ENCODE results near the gene REEP6. TPM values are rescaled to one million over a fixed set of nuclear protein-coding genes. Genes with fewer than 3 reads are reported as not detected.

The REEP6 gene
- total and polyA plus RNA-seq, 10 donors, result 0.65 to 2.6 (median 1.6) TPM; not detected in 1

DNA sequence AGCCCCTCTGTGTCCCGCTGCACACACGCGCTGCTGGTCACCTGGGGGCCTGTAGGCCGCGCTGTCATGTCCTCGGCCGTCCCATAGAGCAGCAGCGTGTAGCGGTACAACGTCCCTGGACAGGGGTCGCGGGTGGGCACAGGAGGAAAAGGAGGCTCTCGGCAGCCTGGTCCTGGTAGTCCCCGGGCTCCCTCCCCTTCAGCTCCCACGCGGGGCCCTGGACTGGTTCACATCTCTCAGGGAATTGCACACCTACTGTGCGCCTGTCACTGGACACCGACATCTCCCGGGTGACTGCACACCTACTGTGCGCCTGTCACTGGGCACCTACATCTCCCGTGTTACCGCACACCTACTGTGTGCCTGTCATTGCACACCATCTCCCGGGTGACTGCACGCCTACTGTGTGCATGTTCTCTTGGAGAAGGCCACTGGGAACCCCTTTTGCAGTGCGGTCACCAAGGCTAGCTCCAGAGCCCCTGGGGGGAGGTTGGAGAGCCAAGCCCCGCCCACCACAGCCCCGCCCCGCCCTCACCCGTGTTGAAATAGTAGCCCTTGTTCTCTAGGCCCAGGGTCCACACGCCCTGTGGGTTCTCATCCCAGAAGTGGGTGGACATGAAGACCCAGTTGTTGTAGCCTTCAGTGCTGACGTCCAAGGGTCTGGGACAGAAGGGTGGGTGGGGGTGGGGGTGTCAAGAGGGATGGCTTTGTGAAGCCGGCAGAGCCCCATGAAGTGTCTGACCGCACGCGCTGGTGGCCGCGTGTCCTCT lies 8.4 kb upstream of the REEP6 start:
- Histone ChIP-seq H3K9me3 (no peaks in the 10 kb centered on the region), H3K4me1 (peaks cover 10 to 29% (median 19%) of the 10 kb centered on the region in 6 donors), H3K36me3 (peaks cover 0 to 3% (median 0%) of the 10 kb centered on the region in 6 donors), H3K27ac (no peak overlapping the region), H3K4me3 (no peak overlapping the region), H3K27me3 (replicated peaks in 1 of 7) (no peaks in the 10 kb centered on the region)
- intact Hi-C loops (cut with DNase I; ENCODE audit: low total_unique reads), result no loop called here
- no peak for DNase-seq
- TF ChIP-seq POLR2AphosphoS5 (IDR thresholded peaks at IDR 0.05) (no peak), POLR2A (IDR thresholded peaks at IDR 0.05) (no peak), CTCF (IDR thresholded peaks at IDR 0.05 in 8 of 11, conservative IDR thresholded peaks at IDR 0.05 in 3 of 11) (no peak)
- WGBS, 5 donors, result 88 to 91% (median 89%) methylated on average over 23 to 37 of the region's 37 CpGs

DNA sequence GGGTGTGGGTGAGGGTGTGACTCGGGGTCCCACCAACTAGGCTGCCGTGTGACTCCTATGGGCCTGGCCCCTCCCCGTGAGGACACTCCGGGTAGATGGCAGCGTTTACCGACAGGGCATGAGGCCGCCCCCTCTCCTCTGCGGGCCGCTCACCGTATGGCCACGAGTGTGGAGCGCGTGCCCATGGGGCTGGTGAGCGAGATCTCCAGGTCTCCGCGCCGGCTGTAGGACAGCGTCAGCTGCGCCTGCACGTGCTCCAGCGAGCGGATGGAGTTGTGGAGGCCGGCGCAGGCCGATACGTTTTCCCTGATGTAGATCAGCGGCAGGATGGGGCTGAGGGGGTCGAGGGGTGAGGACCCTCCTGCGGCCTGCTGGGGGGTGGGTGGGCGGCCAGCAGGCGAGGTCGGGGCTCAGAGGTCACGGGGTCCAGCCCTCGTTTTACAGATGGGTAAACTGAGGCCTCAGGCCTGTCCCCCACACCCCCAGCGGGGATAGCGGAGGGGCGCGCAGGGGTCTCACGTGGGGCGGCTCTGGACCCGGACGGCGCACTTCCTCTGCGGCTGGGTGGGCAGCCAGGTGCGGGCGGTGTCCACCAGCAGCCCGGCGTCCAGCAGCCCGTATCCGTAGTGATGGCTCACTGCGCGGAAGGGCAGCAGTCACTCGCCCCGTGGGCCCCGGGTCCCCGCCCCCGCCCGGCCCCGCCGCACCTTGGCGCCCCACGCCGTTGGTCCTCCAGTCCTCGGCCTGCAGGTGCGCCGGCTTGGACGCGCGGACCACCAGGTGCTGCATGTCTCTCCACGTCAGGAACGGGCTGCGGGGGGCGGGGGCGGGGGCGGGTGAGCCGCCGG lies 7.6 kb upstream of the REEP6 start:
- intact Hi-C loops (cut with DNase I; ENCODE audit: low total_unique reads), result no loop called here
- DNase-seq, result peak; percentile 70
- Histone ChIP-seq H3K36me3 (no peaks in the 10 kb centered on the region), H3K4me3 (no peak overlapping the region), H3K27me3 (replicated peaks in 1 of 7) (no peaks in the 10 kb centered on the region), H3K4me1 (peaks cover 2 to 21% (median 11%) of the 10 kb centered on the region in 6 donors), H3K9me3 (no peaks in the 10 kb centered on the region), H3K27ac (no peak overlapping the region)
- TF ChIP-seq POLR2AphosphoS5 (IDR thresholded peaks at IDR 0.05), result no peak
- no peak for TF ChIP-seq POLR2A (IDR thresholded peaks at IDR 0.05)
- no peak for TF ChIP-seq CTCF (IDR thresholded peaks at IDR 0.05 in 8 of 11, conservative IDR thresholded peaks at IDR 0.05 in 3 of 11)
- WGBS, 5 donors, result 91 to 97% (median 95%) methylated on average over 34 to 77 of the region's 77 CpGs

DNA sequence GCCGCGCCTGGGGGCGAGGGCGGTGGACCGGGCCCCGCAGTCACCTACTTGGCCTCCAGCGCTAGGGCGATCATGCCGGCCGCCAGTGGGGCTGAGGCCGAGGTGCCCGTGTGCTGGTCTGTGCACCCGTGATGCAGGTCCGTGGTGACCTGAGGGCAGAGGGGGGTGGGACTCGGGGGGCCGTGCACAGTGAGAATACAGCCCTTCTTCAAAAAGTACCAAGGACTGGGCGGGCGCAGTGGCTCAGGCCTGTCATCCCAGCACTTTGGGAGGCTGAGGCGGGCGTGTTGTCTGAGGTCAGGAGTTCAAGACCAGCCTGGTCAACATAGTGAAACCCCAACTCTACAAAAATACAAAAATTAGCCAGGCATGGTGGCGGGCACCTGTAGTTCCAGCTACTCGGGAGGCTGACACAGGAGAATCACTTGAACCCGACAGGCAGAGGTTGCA lies 7.0 kb upstream of the REEP6 start:
- no peak for TF ChIP-seq POLR2AphosphoS5 (IDR thresholded peaks at IDR 0.05)
- TF ChIP-seq CTCF (IDR thresholded peaks at IDR 0.05 in 8 of 11, conservative IDR thresholded peaks at IDR 0.05 in 3 of 11), result no peak
- TF ChIP-seq POLR2A (IDR thresholded peaks at IDR 0.05), result no peak
- no peaks in the 10 kb centered on the region for H3K9me3 ChIP-seq
- 88 to 95% (median 93%) methylated on average over 17 to 23 of the region's 23 CpGs for WGBS, 5 donors

More for the DNA sequence above, 7.0 kb upstream of the REEP6 start:
- DNase-seq, result no peak
- Histone ChIP-seq H3K4me1 (peaks cover 0 to 17% (median 6%) of the 10 kb centered on the region in 6 donors), H3K27me3 (replicated peaks in 1 of 7) (peaks cover 0 to under 1% (median 0%) of the 10 kb centered on the region in 7 donors), H3K27ac (no peak overlapping the region), H3K36me3 (no peaks in the 10 kb centered on the region), H3K4me3 (no peak overlapping the region)
- intact Hi-C loops (cut with DNase I; ENCODE audit: low total_unique reads), result no loop called here
